Neural progenitor cell (in vitro differentiated cells): ENCODE results near the gene HLA-DOB. TPM values are rescaled to one million over a fixed set of nuclear protein-coding genes. Genes with fewer than 3 reads are reported as not detected.

Experiments
- DNase-seq: peaks from one replicate; pipeline ENCODE4 v3.0.0-alpha.2; 2016; ENCODE audit warnings: low spot score
- H2AFZ ChIP-seq: fragments of 200-600 bp; sonication (generic); replicated peaks from 2 replicates; pipeline ENCODE4 v1.6.1; 2016; ENCODE audit warnings: antibody characterized with exemption
- H3F3A ChIP-seq: fragments of 200-600 bp; sonication (generic); 2 replicates; pipeline ENCODE4 v1.6.1; 2016; ENCODE audit warnings: antibody characterized with exemption, low read depth
- H3K27ac ChIP-seq: fragments of 200-600 bp; sonication (generic); 2 replicates; pipeline ENCODE4 v1.5.1; 2016; ENCODE audit warnings: mild to moderate bottlenecking
- H3K27me3 ChIP-seq: fragments of 200-600 bp; sonication (generic); 2 replicates; pipeline ENCODE4 v1.6.1; 2016; ENCODE audit warnings: mild to moderate bottlenecking, moderate library complexity
- H3K36me3 ChIP-seq: fragments of 200-600 bp; sonication (generic); 2 replicates; pipeline ENCODE4 v1.5.1; 2016
- H3K4me1 ChIP-seq: fragments of 200-600 bp; sonication (generic); 2 replicates; pipeline ENCODE4 v1.6.1; 2016; ENCODE audit warnings: mixed run types
- H3K4me2 ChIP-seq: fragments of 200-600 bp; sonication (generic); 2 replicates; pipeline ENCODE4 v1.6.1; 2016
- H3K4me3 ChIP-seq: fragments of 200-600 bp; sonication (generic); 2 replicates; pipeline ENCODE4 v1.5.1; 2016
- H3K79me2 ChIP-seq: fragments of 200-600 bp; sonication (generic); 2 replicates; pipeline ENCODE4 v1.6.1; 2016; ENCODE audit warnings: low read depth
- H3K9ac ChIP-seq: fragments of 200-600 bp; sonication (generic); 2 replicates; pipeline ENCODE4 v1.6.1; 2016
- H3K9me3 ChIP-seq: fragments of 200-600 bp; sonication (generic); 2 replicates; pipeline ENCODE4 v1.5.1; 2016; ENCODE audit warnings: low read depth
- H4K20me1 ChIP-seq: fragments of 200-600 bp; sonication (generic); 2 replicates; pipeline ENCODE4 v1.6.1; 2016; ENCODE audit warnings: low read depth
- H3K27ac Mint-ChIP-seq: 3 replicates; pipeline ENCODE4 v1.8.0; 2021; ENCODE audit warnings: mixed read lengths
- H3K27me3 Mint-ChIP-seq: 2 replicates; pipeline ENCODE4 v1.8.0; 2022; ENCODE audit warnings: low read depth, mild to moderate bottlenecking, inconsistent platforms, moderate library complexity, mixed read lengths; ENCODE audit not compliant: insufficient read depth
- H3K36me3 Mint-ChIP-seq: 3 replicates; pipeline ENCODE4 v1.8.0; 2021; ENCODE audit warnings: mixed read lengths
- H3K4me1 Mint-ChIP-seq: 3 replicates; pipeline ENCODE4 v1.8.0; 2021; ENCODE audit warnings: mixed read lengths
- H3K4me3 Mint-ChIP-seq: 3 replicates; pipeline ENCODE4 v1.8.0; 2021; ENCODE audit warnings: mild to moderate bottlenecking, moderate library complexity, mixed read lengths
- H3K9me3 Mint-ChIP-seq: 3 replicates; pipeline ENCODE4 v1.8.0; 2020; ENCODE audit warnings: mixed read lengths
- EZH2 ChIP-seq: fragments of 200-600 bp; sonication (generic); IDR thresholded peaks from 2 replicates; pipeline ENCODE4 v1.6.1; 2017; ENCODE audit warnings: antibody characterized with exemption, mild to moderate bottlenecking, moderate library complexity
- EZH2phosphoT487 ChIP-seq: fragments of 200-600 bp; sonication (generic); IDR thresholded peaks from 2 replicates; pipeline ENCODE4 v1.6.1; 2017; ENCODE audit warnings: antibody characterized with exemption
- total RNA-seq: library from RNA; depleted of rRNA; stranded (reverse); fragments of >200 nt; gene quantifications from 2 replicates; pipeline ENCODE4 v1.2.3, GENCODE V29; 2015; ENCODE audit warnings: low replicate concordance
- TF ChIP-seq, protein P1 (sequence below): fragments of 200-600 bp; sonication (generic); IDR thresholded peaks from 2 replicates; pipeline ENCODE4 v1.5.1; 2017; ENCODE audit warnings: antibody characterized with exemption, mild to moderate bottlenecking

Gene HLA-DOB
- total RNA-seq, 1 donor from 2014 or later, result 2.6 TPM

DNA sequence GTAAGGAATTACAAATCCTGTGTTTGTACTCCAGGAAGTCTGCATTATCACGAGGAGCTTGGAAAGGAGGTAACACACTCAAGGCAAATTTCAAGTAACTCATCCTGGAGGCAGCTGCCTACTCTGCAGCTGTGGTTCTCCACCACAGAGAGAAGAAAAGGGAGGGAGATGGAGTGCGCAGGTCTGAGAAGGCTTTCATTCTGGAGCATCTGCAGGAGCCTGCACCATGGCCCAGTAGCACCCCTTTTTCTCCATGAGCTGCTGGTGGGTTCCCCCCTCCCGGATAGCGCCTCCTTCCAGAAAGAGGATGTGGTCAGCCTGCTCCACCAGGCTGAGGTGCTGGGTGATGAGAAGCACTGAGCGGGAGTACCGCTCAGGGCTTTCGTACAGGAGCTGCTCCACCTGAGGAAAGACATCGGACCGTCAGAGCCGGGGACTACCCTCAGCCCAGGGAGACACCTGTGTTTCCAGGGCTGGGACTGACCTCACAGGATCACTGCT lies 28.6 kb upstream of the HLA-DOB start:
- no peak overlapping the region for H3K4me3 ChIP-seq
- no peaks in the 10 kb centered on the region for H4K20me1 ChIP-seq
- H3K27ac ChIP-seq, result no peak overlapping the region
- no peaks in the 10 kb centered on the region for H3K9me3 ChIP-seq
- H3F3A ChIP-seq, result no peaks in the 10 kb centered on the region
- Mint-ChIP-seq H3K9me3 (peaks cover under 1% of the 10 kb centered on the region), H3K4me1 (peaks cover 11% of the 10 kb centered on the region), H3K27ac (no peak overlapping the region), H3K36me3 (no peaks in the 10 kb centered on the region), H3K27me3 (peaks cover 65% of the 10 kb centered on the region), H3K4me3 (no peak overlapping the region)
- no peak overlapping the region for H3K9ac ChIP-seq
- no peak overlapping the region for H3K4me2 ChIP-seq
- no peak for DNase-seq
- TF ChIP-seq, protein P1, sequence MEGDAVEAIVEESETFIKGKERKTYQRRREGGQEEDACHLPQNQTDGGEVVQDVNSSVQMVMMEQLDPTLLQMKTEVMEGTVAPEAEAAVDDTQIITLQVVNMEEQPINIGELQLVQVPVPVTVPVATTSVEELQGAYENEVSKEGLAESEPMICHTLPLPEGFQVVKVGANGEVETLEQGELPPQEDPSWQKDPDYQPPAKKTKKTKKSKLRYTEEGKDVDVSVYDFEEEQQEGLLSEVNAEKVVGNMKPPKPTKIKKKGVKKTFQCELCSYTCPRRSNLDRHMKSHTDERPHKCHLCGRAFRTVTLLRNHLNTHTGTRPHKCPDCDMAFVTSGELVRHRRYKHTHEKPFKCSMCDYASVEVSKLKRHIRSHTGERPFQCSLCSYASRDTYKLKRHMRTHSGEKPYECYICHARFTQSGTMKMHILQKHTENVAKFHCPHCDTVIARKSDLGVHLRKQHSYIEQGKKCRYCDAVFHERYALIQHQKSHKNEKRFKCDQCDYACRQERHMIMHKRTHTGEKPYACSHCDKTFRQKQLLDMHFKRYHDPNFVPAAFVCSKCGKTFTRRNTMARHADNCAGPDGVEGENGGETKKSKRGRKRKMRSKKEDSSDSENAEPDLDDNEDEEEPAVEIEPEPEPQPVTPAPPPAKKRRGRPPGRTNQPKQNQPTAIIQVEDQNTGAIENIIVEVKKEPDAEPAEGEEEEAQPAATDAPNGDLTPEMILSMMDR, result no peak
- TF ChIP-seq EZH2phosphoT487, result no peak
- TF ChIP-seq EZH2, result no peak
- no peaks in the 10 kb centered on the region for H3K79me2 ChIP-seq
- H2AFZ ChIP-seq, result no peak overlapping the region
- no peaks in the 10 kb centered on the region for H3K36me3 ChIP-seq
- H3K27me3 ChIP-seq, result peaks cover 42% of the 10 kb centered on the region
- H3K4me1 ChIP-seq, result peaks cover 4% of the 10 kb centered on the region

DNA sequence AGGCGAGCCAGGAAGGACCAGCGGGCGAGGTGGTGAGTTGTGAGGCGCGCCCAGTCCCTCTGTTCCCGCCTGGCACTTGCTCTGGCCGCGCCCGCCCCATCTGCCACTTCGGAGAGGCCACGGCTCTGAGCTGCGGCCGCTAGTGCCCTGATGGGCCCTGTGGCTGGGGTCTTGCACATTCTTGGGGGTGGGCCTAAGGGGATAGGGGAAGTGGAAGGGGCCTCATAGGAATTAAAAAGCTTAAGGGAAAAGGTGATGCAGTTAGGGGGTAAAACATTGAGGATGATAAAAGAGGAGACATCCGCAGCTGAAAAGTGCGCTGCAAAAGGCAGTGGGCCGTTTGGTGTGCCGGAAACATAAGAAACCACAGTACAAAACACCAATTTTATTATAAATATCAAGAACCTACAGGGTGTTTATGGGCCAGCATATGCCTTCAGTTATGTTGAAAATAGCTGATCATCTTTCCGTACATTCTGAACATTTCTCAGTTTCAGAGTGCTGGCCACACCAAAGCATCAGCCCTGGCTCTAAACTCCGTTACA lies 28.1 kb upstream of the HLA-DOB start:
- H3K4me1 Mint-ChIP-seq, result peaks cover 11% of the 10 kb centered on the region
- no peak overlapping the region for H3K9ac ChIP-seq
- no peak overlapping the region for H3K27ac Mint-ChIP-seq
- H3K27ac ChIP-seq, result no peak overlapping the region
- H2AFZ ChIP-seq, result peak overlapping the region; percentile 84
- peaks cover 64% of the 10 kb centered on the region for H3K27me3 Mint-ChIP-seq
- peak overlapping the region; percentile 90 for H3K4me3 Mint-ChIP-seq
- no peaks in the 10 kb centered on the region for H3K36me3 ChIP-seq
- H3K4me1 ChIP-seq, result peaks cover 4% of the 10 kb centered on the region
- no peaks in the 10 kb centered on the region for H3K36me3 Mint-ChIP-seq
- no peaks in the 10 kb centered on the region for H4K20me1 ChIP-seq
- no peak for DNase-seq
- H3K9me3 Mint-ChIP-seq, result no peaks in the 10 kb centered on the region
- no peaks in the 10 kb centered on the region for H3K9me3 ChIP-seq
- TF ChIP-seq, protein P1, result no peak
- no peak for TF ChIP-seq EZH2phosphoT487
- TF ChIP-seq EZH2, result no peak
- peak overlapping the region; percentile 91 for H3K4me2 ChIP-seq
- H3K4me3 ChIP-seq, result peak overlapping the region; percentile 50
- peaks cover 46% of the 10 kb centered on the region for H3K27me3 ChIP-seq
- no peaks in the 10 kb centered on the region for H3K79me2 ChIP-seq
- H3F3A ChIP-seq, result no peaks in the 10 kb centered on the region

DNA sequence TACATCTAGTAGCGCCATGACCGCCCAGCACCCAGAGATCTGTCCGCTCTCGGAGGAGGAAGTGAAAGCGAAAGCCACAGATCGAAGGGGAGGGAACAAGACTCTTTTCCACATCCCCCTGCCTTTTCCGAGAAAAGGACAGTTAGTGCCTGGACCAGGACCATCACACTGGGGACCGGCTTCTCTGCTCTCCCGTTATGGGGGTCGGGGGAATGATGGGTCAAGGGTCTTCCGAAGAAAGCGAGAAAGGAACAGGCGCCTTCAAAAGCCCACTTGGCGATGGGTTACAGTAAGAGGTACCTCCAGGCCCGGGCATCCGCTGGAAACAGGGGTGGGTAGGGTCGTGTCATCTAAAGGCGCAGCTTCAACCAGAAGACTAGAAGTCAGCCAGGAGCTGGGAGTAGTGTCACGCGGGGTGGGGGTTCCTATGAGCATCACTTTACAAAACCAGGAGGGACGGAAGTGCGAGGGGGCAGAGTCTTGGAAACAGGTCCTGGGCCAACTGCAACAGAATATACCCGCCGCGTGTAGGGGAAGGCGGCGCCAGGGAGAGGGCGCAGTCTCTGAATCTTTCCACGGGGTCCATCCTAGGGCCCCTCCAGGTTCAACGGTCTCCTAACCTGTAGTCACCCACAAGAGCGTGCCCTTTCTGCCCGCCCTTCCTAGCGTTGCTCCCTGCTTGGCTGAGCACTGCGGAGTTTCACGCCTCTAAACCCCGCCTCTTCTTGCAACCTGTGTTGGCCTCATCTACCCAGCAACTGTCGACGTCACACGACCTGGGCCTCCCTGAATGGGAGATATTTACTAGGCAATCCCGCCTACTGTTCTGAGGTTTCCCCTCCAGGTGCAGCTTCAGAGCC lies 27.4 kb upstream of the HLA-DOB start, which contains the start of gene PSMB8:
TSS of gene PSMB8 (minus strand) at position 69 of the 860 bp plus-strand sequence. CDS start at position 18, 51 bp downstream.
- Mint-ChIP-seq H3K27ac (no peak within 1 kb of the TSS), H3K27me3 (peaks cover 59% of the 10 kb centered on the region), H3K4me1 (peaks cover 11% of the 10 kb centered on the region), H3K36me3 (no peaks in the 10 kb centered on the region), H3K9me3 (no peaks in the 10 kb centered on the region), H3K4me3 (peak within 1 kb of the TSS; percentile 90)
- Histone ChIP-seq H3K79me2 (no peaks in the 10 kb centered on the region), H3F3A (no peaks in the 10 kb centered on the region), H3K27ac (no peak within 1 kb of the TSS), H2AFZ (peak within 1 kb of the TSS; percentile 84), H3K27me3 (peaks cover 53% of the 10 kb centered on the region), H3K4me1 (peaks cover 4% of the 10 kb centered on the region), H4K20me1 (no peaks in the 10 kb centered on the region), H3K9ac (no peak within 1 kb of the TSS), H3K9me3 (no peaks in the 10 kb centered on the region), H3K4me2 (peak within 1 kb of the TSS; percentile 91), H3K36me3 (no peaks in the 10 kb centered on the region), H3K4me3 (peak within 1 kb of the TSS; percentile 50)
- TF ChIP-seq EZH2phosphoT487, result peak; percentile 60
- TF ChIP-seq, protein P1, result no peak
- peak; percentile 73 for TF ChIP-seq EZH2
- DNase-seq, result peak; percentile 96
